Hematopoietic multipotent progenitor cell treated with erythropoietin and hydrocortisone succinate and interleukin-3 and kit ligand, for 15 days (in vitro differentiated cells): ENCODE data around the gene HVCN1.

Experiments
- DNase-seq: peaks from one replicate; pipeline ENCODE4 v3.0.0-alpha.2; 2015; ENCODE audit warnings: low spot score

The HVCN1 gene

DNA sequence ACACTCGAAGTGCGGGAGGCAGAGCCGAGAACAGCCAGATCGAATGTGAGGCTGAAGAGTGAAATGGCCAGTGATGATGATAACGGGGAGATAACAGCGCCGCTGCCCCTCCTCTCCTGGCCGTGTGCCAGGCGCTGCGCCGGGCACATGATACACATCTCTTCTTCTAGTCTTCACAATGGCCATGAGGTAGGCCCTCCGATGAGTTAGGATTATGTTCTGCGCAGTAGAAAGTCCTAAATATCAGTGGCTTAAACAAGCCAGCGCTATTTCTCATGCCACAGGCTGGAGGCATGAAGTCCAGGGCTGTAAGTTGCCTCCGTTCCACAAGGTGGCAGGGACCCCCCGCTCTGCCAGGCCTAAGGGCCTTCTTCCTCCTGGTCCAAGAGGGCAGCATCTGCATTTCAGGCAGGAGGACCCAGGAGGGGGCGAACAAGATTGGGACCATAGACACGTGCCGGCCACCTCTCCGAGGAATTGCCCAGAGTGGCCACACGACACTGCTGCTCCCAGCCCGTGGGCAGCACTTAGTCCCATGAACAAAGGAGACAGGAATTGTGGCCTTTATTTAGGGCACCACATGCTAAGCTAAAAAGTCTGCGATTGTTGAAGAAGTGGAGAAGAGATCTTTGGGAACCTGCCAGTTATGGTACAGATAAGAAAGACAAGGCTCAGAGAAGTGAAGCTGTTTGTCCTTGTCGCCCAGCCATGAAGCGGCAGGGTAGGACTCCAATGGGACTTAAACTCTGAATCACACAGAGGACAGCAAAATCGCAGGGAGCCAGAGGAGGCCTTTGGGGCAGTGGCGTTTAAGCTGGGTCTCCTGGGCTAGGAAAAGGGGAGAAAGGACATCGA lies 10.9 kb upstream of the HVCN1 start:
- no peak for DNase-seq

DNA sequence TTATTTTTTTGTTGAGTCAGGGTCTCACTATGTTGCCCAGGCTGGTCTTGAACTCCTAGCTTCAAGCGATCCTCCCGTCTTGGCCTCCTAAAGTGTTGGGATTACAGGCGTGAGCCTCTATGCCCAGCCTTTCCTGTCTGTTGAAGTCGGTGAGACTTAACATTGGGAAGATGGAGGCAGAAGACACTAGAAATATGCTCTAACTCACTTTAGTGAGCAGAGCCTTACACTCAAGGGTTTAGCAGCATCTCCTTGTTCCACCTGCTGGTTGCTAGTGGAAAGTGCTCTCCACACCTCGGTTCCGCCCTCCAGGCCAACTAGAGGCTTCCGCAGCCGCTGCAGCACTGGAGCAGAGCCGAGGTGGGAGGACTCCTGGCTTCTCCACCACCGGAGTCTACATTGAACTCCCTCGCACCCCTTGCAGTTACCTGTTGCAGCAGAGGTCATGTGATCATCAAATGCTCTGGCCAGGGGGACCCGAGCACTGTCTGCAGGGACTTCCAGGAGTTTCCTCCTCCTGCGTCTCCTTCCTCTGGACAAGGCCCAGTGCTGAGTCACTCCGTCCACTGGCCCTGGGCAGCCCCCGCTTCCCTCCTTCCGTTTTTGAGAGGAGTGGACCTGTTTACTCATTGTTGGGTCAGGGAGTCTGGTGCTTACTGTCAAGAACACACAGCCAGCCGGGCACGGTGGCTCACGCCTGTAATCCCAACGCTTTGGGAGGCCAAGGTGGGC lies 9.4 kb upstream of the HVCN1 start:
- DNase-seq = peak; percentile 49

DNA sequence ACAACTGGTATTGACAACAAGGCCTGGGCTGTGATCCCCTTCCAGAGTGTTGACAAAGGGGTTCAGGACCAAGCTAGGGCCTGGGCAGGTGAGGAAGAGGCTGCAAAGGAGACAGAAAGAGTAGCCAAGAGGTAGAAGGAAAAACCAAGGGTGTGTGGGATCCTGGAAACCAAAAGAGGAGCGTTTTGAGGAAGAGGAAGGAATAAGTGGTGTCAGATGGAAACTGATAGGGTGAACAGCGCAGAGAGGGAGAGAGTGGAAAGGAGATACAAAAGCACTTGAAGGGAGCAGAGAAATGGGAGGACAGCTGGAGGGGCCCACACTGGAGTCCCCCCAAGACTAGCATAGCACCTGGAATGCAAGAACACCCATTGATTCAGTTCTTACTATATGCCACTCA lies 8.3 kb upstream of the HVCN1 start:
- no peak for DNase-seq

DNA sequence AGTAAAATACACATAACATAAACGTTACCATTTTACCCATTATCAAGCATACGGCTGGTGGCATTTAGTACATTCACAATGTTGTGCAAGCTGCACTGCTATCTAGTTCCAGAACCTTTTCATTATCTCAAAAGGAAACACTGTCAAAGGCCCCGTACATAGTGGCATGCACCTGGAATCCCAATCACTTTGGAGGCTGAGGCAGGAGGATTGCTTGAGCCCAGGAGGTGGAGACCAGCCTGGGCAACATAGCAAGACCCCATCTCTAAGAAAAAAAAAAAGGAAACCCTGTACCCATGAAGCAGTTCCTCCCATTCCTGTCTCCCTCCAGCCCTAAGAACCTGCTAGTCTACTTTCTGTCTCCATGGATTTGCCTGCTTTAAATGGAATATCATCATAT lies 7.4 kb upstream of the HVCN1 start:
- no peak for DNase-seq

DNA sequence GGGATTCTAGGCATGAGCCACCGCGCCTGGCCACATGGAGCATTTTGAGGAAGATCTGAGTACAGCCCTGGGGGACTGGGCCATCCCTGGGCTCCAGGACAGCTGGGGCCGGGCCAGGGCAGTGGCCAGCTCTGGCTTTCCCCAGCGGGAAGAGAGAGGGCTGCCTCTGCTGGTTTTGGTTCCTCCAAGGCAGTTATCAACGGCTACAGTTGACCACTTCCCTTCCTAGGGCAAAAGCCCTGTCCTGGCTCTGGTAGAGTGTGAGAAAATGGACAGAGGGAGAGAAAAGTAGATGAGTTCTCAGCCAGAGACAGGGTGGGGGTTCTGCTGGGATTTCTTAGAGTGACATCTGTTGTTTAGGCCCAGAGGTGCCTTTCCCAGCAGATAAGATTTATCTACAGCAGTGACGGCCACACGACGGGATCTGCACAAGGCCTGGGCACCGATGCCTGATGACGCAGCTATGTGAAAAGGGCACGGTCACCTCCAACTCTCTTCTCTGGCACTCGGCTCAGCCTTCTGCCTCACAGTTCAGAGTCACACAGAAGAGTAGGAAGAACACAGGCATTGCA lies 5.5 kb upstream of the HVCN1 start:
- DNase-seq = peak; percentile 9

DNA sequence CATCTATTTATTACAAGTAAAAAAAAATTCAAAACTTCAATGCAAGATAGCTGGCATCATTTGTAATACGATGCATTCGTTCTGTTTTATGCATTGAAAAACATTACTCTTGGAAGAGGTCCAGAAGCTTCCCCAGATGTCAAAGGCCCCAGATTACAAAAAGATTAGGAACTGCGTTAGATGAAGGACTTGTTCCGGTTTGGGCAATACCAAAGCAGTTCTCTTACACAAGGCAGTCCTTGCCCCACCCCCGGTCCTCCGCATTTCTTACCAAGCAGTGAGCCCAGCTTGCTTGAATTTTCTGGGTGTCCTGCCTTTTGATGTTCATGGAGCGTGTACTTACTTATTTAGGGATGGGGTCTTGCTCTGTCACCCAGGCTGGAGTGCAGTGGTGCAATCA lies 4.8 kb upstream of the HVCN1 start:
- DNase-seq = no peak

DNA sequence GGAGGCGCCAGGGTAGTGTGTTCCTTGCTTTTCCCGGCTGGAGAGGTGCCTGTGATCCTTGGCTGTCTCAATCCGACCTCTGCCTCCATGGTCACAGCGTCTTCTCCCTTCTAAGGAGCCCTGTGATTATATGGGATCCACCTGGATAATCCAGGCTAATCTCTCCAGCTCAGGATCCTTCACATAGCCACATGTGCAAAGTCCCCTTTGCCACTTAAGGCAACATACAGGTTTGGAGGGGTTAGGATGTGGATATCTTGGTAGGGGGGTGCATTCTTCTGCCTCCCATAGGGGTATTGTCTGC lies 1.2 kb upstream of the HVCN1 start:
- no peak for DNase-seq

DNA sequence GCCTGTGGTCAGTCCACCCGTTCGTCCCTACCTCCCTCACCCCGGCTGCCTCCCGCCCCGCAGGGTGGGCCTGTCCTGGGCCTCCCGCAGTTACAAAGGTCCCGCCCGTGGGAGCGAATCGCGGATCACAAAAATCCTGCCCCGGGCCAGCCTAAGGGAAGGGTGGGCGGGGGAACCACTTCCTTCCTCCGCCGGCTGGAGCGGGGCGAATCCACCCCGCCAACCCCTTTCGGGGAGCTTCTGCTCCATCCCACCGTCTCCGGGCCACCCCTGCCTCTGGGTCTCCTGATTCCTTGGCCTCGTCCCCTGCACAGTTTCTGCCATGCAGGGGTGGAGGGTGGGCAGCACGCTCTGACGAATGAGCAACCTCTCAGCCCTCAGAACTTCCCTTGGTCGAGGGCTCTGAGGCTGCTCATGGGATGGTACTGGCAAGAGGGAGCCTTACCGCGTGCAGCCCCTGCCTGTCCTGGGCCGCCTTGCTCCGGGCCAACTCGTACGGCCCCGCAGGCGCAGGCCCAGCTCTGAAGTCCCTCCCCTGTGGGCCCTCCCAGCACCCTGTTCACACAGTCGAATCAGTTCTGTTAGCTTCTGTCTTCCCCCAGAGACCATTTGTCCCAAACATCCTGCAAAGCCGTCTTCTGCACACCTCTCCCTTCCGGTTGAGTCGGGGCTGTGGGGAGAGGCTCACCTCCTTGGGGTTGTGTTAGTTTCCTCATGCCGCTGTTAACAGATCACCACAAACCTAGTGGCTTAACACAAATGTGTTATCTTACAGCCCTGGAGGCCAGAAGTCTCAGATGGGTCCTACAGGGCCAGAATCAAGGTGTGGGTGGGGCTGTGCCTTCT lies 589 bp upstream of the HVCN1 start:
- DNase-seq = no peak

DNA sequence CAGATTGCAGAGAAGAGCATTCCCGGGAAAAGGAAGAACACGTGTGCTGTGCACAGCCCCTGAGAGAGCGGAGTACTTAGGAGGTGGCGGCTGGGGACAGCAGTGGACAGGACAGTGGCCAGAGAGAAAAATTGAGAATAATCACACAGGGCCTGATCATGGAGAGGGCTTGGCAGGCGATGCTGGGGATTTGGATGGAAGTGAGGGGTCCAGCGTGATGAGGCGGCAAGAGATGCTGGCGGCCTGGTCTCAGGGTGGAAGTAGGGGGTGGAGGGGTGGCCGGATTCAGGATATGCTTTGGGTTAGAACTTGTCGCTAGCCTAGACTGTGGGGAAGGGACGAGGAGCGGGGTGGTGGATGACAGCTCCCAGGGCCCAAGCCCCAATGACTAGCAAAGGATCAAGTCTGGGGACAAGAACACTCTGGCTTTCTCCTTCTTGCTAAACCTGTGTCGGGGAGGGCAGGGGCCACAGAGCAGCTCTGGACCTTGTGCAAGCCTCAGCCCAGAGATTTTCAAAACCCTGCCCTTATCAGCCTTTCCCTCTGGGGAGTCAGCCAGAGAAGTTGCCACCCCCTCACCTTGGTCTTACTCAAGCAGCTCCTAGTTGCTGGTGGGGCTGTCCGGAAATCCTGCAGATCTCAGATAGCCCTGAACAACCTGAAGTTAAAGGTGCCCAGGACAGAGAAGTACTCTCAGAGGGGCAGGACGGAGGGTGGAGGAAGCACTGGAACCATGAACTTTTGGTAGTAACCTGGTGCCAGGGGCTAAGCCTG lies 1.3 kb downstream of the HVCN1 start:
- DNase-seq = no peak

DNA sequence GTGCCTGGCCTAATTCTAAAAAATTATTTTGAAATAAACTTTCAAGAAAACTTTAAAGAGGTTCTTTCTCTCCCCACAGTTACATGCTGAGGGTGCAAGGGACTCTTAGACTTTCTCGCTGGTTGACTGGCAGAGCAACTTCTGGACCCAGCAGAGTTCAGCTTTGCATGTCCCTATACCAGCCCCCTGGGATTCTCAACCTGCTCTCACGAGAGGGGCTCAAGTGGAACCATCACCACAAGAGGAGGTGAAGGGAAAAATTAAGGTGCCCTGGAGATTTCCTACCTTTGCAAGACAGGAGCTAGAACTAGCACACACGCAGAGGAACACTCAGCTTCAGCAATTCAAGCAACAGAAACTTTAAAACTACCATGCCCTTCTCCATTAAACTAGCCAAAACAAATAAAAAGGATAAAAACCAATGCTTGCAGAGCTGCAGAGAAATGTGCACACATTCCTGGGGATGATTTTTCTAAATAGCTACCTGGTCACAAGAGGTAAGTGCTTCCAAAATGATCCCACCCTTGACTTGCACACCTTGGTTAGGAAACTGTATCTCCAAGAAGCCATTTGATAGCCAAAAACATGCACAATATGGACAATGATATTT lies 2.5 kb downstream of the HVCN1 start:
- DNase-seq = no peak

DNA sequence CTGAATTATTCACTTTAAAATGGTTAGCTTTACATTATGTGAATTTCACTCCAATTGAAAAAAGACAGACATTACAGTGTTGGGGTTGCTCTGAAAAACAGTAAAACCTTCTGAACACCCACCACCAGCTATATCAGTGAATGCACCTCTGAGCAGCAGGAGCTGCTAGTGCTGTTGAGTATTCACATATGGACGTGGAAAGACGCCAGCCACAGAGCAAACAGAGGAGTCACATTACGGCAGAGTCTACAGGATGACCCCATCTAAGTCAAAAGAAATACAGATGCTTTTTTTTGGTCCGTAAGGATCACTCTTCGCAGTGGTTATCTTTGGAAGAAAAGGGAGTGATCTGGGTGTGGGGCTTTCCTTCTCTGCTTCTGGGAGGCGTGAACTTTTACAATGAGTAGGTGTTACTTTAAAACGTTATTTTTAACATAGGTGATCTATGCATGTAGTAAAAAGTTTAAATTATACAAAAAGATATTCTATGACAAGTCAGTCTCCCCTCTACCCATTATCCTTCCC lies 4.5 kb downstream of the HVCN1 start:
- DNase-seq = no peak

DNA sequence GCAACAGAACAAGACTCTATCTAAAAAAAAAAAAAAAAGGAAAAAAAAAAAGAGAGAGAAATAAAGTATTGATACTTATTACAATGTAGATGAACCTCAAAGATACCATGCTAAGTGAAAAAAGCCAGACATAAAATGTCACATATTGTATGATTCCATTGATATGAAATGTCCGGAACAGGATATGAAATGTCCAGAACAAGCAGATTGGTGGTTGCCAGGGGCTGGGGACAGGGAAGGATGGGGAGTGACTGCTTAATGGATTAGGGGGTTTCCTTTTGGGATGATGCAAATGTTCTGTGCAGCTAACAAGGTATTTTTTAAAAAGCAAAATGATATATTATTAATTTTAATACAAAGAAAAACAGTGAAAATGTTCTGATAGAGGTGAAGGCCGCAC lies 5.0 kb downstream of the HVCN1 start:
- no peak for DNase-seq

DNA sequence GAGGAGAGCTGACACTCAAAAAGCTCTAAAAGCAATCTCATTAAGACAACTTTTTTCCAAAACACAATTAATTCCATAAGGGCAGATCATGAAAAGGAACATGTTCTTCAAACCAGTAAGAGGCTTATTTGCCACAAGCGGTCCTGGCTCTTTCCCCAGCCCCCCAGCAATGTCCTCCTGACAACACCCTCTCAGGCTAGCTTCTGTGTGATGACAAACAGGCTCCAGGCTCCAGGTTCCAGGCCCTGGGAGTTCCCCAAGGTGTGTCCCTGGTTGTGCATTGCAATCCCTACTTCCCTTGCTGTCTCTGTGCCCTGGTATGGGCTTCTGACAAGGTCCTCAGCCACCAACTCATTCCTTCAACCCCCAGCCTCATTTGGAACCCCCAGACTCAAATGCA lies 8.9 kb downstream of the HVCN1 start:
- no peak for DNase-seq

DNA sequence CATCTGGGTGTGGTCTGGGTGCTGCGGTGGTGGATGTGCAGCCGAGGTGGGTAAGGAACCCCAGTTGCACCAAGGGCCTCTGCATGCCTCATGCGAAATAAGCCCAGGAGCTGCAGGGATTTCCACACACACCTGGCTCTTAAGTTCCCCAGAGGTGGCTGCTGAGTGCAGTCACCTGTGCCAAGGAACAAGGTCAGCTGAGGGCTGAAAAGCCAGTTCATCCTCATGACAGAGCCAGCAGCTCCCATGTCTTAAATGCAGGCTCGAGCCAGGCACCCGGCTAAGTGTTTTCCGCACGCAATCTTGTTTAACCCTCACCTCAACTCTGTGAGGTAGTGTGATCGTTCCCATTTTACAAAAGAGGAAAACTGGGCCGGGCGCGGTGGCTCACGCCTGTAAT lies 9.7 kb downstream of the HVCN1 start:
- DNase-seq = no peak

DNA sequence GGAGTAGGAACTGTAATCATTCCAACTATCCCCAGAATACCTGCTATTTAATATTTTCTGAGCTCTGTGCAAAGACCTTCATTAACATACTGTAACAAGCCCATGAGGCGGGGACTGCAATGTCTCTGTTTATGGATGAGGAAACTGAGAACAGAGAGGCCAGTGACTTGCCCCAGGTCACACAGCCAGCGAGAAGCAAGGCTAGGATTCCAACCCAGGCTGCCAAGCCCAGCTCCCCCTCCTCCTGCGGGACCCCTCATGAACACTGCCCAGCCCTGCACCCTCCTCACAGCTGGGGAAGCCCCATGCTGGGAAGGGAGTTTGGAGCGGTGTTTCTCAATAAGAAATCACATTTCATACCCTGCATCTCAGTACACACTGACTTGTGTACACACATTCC lies 10.9 kb downstream of the HVCN1 start:
- DNase-seq = no peak

DNA sequence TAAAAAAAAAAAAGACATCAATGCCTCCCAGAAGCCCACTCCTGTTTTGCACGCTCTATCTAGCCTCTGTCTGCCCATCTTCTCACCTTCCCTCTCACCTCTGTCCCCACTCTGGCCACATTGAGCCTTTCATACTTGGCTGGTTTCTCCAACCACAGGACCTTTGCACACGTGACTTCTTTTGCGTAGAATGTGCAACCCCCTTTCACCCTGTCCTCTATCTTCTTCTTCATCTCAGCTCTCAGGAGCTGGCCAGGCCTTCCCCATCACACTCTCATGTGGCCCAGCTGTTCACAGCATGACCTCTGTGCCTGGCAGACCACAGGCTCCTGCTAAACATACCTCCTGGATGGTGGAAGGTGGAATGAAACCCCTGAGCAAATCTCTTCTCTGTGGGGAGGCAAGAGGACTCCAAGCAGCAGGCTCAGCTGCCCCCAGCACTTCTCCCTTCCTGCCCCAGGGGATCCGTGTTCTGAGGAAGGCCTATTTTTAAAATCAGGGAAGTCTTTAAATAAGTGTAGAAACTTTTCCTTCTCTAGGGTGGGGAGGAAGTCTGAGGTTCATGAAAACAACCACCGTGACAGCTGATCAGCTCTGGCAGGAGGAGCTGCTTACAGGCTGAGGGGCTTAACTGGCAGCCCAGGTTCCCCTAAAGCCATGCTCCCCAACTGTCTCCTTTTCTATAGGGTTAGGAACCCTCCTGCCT lies 11.6 kb downstream of the HVCN1 start:
- no peak for DNase-seq

DNA sequence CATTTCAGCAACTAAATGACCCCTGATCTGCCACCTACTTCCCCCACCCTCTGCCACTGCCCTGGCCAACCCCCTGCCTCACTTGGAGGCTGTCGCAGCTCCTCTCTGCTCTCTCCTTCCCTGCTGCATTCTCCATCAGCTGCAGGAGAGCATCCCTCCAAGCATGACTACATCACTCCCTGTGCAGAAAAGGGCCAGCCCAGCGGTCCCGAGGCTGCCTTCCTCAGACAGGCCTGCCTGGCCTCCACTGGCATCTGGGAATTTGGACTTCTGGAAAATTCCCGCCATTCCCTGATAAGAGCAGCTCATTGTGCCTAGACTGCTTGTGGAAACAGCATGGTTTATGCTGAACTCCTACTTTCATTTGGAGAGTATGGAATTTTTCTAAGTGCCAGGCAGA lies 12.7 kb downstream of the HVCN1 start:
- no peak for DNase-seq

DNA sequence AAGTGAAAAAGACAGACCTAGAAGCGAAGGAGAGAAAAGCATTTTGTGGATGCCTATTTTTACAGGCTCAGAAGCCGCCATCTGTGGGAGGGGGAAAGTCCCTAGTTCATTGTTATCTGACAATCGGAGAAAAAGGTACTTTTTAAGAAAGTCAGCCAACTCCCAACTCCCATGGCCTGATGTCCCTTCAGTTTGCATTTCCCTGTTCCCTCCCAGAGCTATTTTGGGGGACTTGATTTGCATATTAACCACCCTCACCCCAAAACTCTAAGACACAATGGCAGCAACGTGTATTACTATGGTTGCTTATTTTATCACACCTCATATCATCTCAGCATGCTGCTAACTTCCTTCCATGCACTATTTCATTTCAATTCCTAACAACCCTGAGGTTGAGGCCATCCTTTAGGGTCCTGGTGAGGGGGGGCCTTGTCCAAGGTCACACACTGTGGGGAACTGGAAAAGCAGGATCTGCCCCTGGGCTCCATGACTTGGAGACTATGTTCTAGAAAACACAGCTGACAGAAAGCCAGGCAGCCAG lies 18.7 kb downstream of the HVCN1 start:
- DNase-seq = no peak

DNA sequence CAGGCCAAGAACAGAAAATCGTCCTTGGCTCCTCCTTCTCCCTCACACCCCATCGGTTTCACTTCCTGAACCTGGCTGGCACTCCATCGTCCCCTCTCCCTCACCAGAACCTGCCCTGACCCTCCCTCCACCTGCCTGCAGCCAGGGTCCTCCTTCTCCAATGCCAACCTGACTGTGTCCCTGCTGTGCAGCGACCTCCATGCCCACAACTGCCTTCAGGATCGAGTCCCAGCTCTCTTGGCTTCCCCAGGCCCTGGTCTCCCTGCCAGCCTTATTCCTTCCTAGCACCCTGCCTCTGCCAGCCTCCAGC lies 19.8 kb downstream of the HVCN1 start:
- DNase-seq = no peak

DNA sequence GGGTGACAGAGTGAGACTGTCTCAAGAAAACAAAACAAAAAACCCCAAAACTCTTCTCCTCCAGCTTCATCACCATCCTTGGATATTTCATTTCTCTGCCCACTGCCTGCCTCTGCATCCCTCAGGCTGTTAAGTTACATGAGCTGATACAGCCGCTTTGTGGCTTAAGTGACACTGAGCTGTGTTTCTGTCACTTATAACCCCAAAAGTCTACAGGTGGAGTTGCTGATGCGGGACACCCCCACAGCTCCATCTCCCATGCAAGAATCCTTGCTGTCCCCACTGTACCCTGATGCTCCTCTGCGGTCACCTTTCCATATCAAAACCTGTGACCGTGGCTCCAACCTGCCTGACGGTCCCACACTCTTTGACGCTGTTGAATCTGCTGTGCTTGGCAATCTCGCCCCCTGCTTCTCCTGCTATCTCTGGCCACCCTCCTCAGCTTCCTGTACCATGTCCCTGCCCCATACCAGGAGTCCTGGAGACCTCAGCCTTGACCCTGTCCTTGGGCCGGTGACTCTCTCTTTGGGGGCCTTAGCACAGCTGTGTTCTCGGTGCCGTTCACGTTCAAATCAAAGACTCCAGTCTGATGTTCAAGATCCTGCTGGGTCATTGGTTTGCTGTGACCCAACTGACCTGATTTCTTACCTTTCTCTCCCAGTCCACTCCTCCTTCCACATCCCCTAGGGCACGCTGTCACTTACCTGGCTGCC lies 20.3 kb downstream of the HVCN1 start:
- no peak for DNase-seq
